ENCODE results near the gene JMJD6.
"Not testable (repeated sequence)": the region's sequence is repeated elsewhere in the genome, so short reads cannot be mapped to it uniquely, and the experiment has no call there.

Gene JMJD6

GRCh38 chr17:76716146-76716838, 10.1 kb downstream of the JMJD6 start:
- no peak for DNase-seq (ENCODE audit: low read depth)

GRCh38 chr17:76715496-76715830, 10.9 kb downstream of the JMJD6 start:
- no peak for DNase-seq (ENCODE audit: low read depth)

- peak; percentile 65 for DNase-seq (ENCODE audit: low read depth)
These were observed 11.4 kb downstream of the JMJD6 start for GRCh38 chr17:76714822-76715495.

- no peak for DNase-seq (ENCODE audit: low read depth)
These were observed 12.1 kb downstream of the JMJD6 start for GRCh38 chr17:76714336-76714735.

- no peak for DNase-seq (ENCODE audit: low read depth)
These were observed 12.6 kb downstream of the JMJD6 start for GRCh38 chr17:76713765-76714164.

- not testable (repeated sequence) for DNase-seq (ENCODE audit: low read depth)
These were observed 14.1 kb downstream of the JMJD6 start for GRCh38 chr17:76712321-76712720.

GRCh38 chr17:76710863-76711611, 15.4 kb downstream of the JMJD6 start, which contains the start of gene MXRA7:
TSS of gene MXRA7 (minus strand) at chr17:76710965. CDS start at chr17:76710946, 19 bp downstream.
- peak; percentile 31 for DNase-seq (ENCODE audit: low read depth)

GRCh38 chr17:76709951-76710862, 16.2 kb downstream of the JMJD6 start:
- not testable (repeated sequence) for DNase-seq (ENCODE audit: low read depth)

- no peak for DNase-seq (ENCODE audit: low read depth)
These were observed 17.1 kb downstream of the JMJD6 start for GRCh38 chr17:76709077-76709950.

- DNase-seq (ENCODE audit: low read depth) = no peak
These were observed 18.2 kb downstream of the JMJD6 start for GRCh38 chr17:76707985-76708807.

- DNase-seq (ENCODE audit: low read depth) = no peak
These were observed 19.6 kb downstream of the JMJD6 start for GRCh38 chr17:76706817-76707216.

- no peak for DNase-seq (ENCODE audit: low read depth)
These were observed 21.6 kb downstream of the JMJD6 start for GRCh38 chr17:76704805-76705204.

- DNase-seq (ENCODE audit: low read depth) = no peak
These were observed 23.3 kb downstream of the JMJD6 start for GRCh38 chr17:76702941-76703637.

- DNase-seq (ENCODE audit: low read depth) = no peak
These were observed 24.3 kb downstream of the JMJD6 start for GRCh38 chr17:76702076-76702475.

GRCh38 chr17:76701471-76701967, 24.9 kb downstream of the JMJD6 start:
- DNase-seq (ENCODE audit: low read depth) = no peak

- no peak for DNase-seq (ENCODE audit: low read depth)
These were observed 25.6 kb downstream of the JMJD6 start for GRCh38 chr17:76700617-76701470.

- DNase-seq (ENCODE audit: low read depth) = no peak
These were observed 26.2 kb downstream of the JMJD6 start for GRCh38 chr17:76700270-76700616.

- not testable (repeated sequence) for DNase-seq (ENCODE audit: low read depth)
These were observed 27.9 kb downstream of the JMJD6 start for GRCh38 chr17:76698466-76698977.
